Hepatocyte (in vitro differentiated cells): ENCODE results near the gene DYNLL1. TPM values are rescaled to one million over a fixed set of nuclear protein-coding genes. Genes with fewer than 3 reads are reported as not detected.

Experiments used
- DNase-seq: peaks from one replicate; pipeline ENCODE4 v3.0.0-alpha.2; 2016; ENCODE audit warnings: low spot score
- H2AFZ ChIP-seq: fragments of 200-600 bp; sonication (generic); 2 replicates; pipeline ENCODE4 v1.6.0; 2016; ENCODE audit warnings: antibody characterized with exemption, mild to moderate bottlenecking
- H3K27ac ChIP-seq: fragments of 200-600 bp; sonication (generic); 2 replicates; pipeline ENCODE4 v1.5.1; 2016; ENCODE audit warnings: mild to moderate bottlenecking
- H3K27me3 ChIP-seq: fragments of 200-600 bp; sonication (generic); 2 replicates; pipeline ENCODE4 v1.6.1; 2016
- H3K36me3 ChIP-seq: fragments of 200-600 bp; sonication (generic); replicated peaks from 2 replicates; pipeline ENCODE4 v1.5.1; 2016; ENCODE audit warnings: low read depth; ENCODE audit not compliant: insufficient read depth
- H3K4me1 ChIP-seq: fragments of 200-600 bp; sonication (generic); 2 replicates; pipeline ENCODE4 v1.5.1; 2016; ENCODE audit warnings: mild to moderate bottlenecking, moderate library complexity; ENCODE audit not compliant: insufficient read depth
- H3K4me2 ChIP-seq: fragments of 200-600 bp; sonication (generic); 2 replicates; pipeline ENCODE4 v1.6.0; 2016
- H3K4me3 ChIP-seq: fragments of 200-600 bp; sonication (generic); 2 replicates; pipeline ENCODE4 v1.5.1; 2016; ENCODE audit warnings: mild to moderate bottlenecking
- H3K79me2 ChIP-seq: fragments of 200-600 bp; sonication (generic); 2 replicates; pipeline ENCODE4 v1.6.0; 2017; ENCODE audit warnings: mild to moderate bottlenecking
- H3K9me2 ChIP-seq: fragments of 200-600 bp; sonication (generic); replicated peaks from 2 replicates; pipeline ENCODE4 v1.6.0; 2017; ENCODE audit warnings: mild to moderate bottlenecking; ENCODE audit not compliant: insufficient read depth
- H3K9me3 ChIP-seq: fragments of 200-600 bp; sonication (generic); 2 replicates; pipeline ENCODE4 v1.5.1; 2016; ENCODE audit warnings: low read depth, mild to moderate bottlenecking
- H4K20me1 ChIP-seq: fragments of 200-600 bp; sonication (generic); 2 replicates; pipeline ENCODE4 v1.6.0; 2016; ENCODE audit warnings: mild to moderate bottlenecking; ENCODE audit not compliant: insufficient read depth, poor library complexity, severe bottlenecking
- EZH2 ChIP-seq: fragments of 200-600 bp; sonication (generic); IDR thresholded peaks from 2 replicates; pipeline ENCODE4 v1.6.1; 2016; ENCODE audit warnings: antibody characterized with exemption, mild to moderate bottlenecking, borderline replicate concordance
- EZH2phosphoT487 ChIP-seq: fragments of 200-600 bp; sonication (generic); IDR thresholded peaks from one replicate; pipeline ENCODE4 v1.6.1; 2018; ENCODE audit warnings: antibody characterized with exemption, mild to moderate bottlenecking, low read depth, moderate library complexity; ENCODE audit not compliant: unreplicated experiment, severe bottlenecking
- WGBS: methylation state at CpG from one replicate; pipeline ENCODE4 v1.1.6; 2016; ENCODE audit warnings: low lambda C conversion rate; ENCODE audit errors: missing lambda C conversion rate; 5-methylcytosine and 5-hydroxymethylcytosine counted together
- polyA plus RNA-seq: library from polyadenylated mRNA; unstranded; fragments of >200 nt; fragmentation: Nextera tagmentation; extraction: Ambion mirVana; gene quantifications from 2 replicates; pipeline ENCODE4 v1.2.1, GENCODE V29; 2016
- total RNA-seq: library from RNA; depleted of rRNA; stranded (reverse); fragments of >200 nt; gene quantifications from 2 replicates; pipeline ENCODE4 v1.2.3, GENCODE V29; 2014
- TF ChIP-seq, protein P1 (sequence below): fragments of 200-600 bp; sonication (generic); IDR thresholded peaks from 2 replicates; pipeline ENCODE4 v1.5.1; 2016; ENCODE audit warnings: antibody characterized with exemption, mild to moderate bottlenecking; ENCODE audit not compliant: poor library complexity

The DYNLL1 gene
- total and polyA plus RNA-seq, 2 experiments from 2014 or later: 383 to 641 TPM

DNA sequence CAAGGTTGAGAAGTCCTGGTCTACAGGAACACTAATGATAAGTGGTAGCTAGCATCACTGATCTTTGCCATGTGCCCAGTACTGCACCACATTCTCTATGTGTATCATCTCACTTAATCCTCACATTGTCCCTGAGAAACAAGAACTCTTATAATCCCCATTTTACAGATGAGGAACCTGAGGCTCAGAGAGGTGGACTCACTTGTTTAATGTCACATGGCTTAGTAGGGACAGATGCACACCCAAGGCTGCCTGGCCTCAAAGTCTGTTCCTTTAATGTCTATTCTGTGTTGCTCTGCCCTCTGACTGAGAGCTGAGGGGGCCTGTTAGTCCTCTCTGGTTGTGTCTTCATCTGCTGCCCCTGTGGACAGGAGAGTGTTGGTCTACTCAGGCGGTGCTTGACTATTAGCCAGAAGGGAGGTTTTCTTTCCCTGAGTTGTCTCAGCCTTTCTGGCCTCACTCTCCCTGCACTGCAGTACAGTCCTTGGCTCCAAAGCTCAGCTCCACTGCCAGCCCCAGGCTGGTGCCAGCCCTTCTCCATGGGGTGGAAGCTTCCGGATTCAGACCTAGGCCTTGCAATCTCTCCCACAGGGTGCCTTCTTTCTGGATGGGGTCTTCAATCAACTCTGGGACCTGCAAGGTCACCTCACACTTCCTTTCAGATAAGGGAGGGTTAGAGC, 4.9 kb upstream of the DYNLL1 start:
- H3K27me3 ChIP-seq: no peaks in the 10 kb centered on the region
- TF ChIP-seq, protein P1, sequence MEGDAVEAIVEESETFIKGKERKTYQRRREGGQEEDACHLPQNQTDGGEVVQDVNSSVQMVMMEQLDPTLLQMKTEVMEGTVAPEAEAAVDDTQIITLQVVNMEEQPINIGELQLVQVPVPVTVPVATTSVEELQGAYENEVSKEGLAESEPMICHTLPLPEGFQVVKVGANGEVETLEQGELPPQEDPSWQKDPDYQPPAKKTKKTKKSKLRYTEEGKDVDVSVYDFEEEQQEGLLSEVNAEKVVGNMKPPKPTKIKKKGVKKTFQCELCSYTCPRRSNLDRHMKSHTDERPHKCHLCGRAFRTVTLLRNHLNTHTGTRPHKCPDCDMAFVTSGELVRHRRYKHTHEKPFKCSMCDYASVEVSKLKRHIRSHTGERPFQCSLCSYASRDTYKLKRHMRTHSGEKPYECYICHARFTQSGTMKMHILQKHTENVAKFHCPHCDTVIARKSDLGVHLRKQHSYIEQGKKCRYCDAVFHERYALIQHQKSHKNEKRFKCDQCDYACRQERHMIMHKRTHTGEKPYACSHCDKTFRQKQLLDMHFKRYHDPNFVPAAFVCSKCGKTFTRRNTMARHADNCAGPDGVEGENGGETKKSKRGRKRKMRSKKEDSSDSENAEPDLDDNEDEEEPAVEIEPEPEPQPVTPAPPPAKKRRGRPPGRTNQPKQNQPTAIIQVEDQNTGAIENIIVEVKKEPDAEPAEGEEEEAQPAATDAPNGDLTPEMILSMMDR: no peak
- TF ChIP-seq EZH2phosphoT487: no peak
- no peak for TF ChIP-seq EZH2
- peaks cover 7% of the 10 kb centered on the region for H3K4me1 ChIP-seq
- H3K9me3 ChIP-seq: no peaks in the 10 kb centered on the region
- H3K4me2 ChIP-seq: no peak overlapping the region
- H4K20me1 ChIP-seq: no peaks in the 10 kb centered on the region
- WGBS: 97% methylated on average over 2 of the region's 2 CpGs
- no peak overlapping the region for H2AFZ ChIP-seq
- no peak overlapping the region for H3K27ac ChIP-seq
- no peak overlapping the region for H3K4me3 ChIP-seq
- peaks cover 24% of the 10 kb centered on the region for H3K79me2 ChIP-seq
- no peak for DNase-seq
- H3K9me2 ChIP-seq: no peaks in the 10 kb centered on the region
- no peaks in the 10 kb centered on the region for H3K36me3 ChIP-seq

DNA sequence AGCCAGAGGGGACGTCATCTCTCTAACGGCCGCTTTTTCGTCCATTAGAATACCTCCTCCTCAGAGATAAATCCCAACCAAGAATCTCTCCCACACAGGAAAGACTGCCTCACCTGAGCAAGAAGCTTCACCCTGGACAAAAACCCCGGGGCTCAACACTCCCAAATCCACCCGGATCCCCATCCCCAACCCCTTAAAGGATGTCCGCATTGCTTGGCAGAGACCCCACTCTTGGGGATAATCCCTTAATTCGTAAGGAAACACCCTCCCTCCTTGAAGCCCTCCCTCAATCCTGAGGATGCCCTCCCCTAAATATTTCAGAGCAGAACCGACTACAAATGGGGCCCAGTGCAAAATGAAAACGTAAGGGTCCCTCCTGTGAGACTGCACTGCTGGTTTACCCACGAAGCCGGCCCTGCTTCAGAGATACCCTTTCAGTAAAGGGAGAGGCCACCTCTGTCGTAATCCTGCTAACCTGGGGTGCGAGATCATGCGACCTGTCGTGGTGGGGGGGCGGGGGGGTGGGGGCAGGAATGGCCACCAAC, 655 bp upstream of the DYNLL1 start:
- Histone ChIP-seq H3K4me2 (peak overlapping the region; percentile 78), H3K36me3 (no peaks in the 10 kb centered on the region), H3K79me2 (peaks cover 56% of the 10 kb centered on the region), H3K9me2 (no peaks in the 10 kb centered on the region), H3K4me1 (peaks cover 14% of the 10 kb centered on the region), H3K9me3 (no peaks in the 10 kb centered on the region), H4K20me1 (peaks cover 19% of the 10 kb centered on the region), H3K27me3 (no peaks in the 10 kb centered on the region), H2AFZ (peak overlapping the region; percentile 42), H3K27ac (peak overlapping the region; percentile 57), H3K4me3 (peak overlapping the region; percentile 9)
- no peak for DNase-seq
- TF ChIP-seq, protein P1: no peak
- TF ChIP-seq EZH2phosphoT487 (no peak), EZH2 (no peak)
- 11% methylated on average over 15 of the region's 17 CpGs for WGBS

DNA sequence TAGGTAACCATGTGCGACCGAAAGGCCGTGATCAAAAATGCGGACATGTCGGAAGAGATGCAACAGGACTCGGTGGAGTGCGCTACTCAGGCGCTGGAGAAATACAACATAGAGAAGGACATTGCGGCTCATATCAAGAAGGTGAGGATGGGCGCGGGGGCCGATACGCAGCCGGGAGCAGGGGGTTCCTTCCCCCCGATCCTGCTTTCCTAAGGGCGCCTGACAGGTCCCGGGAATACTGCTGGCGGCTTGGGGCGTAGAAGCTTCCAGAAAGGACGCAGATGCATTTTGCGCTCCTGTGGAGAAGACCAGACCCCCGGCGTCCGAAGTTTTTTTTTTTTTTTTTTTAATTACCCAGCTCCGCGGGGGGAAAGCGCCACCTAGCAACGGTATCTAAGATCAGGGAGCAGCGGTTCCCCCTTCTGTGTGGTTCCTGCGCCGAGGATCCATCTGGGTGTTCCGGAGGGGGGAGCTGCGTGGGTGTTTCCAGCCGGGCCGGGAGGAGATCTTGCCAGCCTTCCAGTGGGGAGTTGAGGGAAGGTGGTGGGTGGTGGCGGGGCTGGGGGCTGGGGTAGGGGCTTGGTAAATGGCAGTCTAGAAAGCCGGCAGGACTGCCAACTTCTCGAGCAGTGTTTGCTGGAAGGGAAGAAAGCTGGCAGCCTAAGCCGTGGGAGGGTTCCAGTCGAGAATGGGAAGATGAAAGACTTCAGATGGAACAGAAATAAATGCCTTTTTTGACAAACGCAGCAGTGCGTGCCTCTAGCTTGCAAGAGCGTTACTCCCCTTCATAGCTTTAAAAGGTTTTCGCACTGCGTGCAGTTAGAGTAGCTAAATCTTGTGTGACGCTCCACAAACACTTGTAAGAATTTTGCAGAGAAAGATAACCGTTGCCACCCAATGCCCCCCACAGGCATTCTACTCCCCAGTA, 764 bp downstream of the DYNLL1 start:
- H3K79me2 ChIP-seq: peaks cover 56% of the 10 kb centered on the region
- peak overlapping the region; percentile 43 for H2AFZ ChIP-seq
- 1% methylated on average over 45 of the region's 47 CpGs for WGBS
- peaks cover 14% of the 10 kb centered on the region for H3K4me1 ChIP-seq
- no peaks in the 10 kb centered on the region for H3K9me2 ChIP-seq
- no peaks in the 10 kb centered on the region for H3K27me3 ChIP-seq
- H4K20me1 ChIP-seq: peaks cover 19% of the 10 kb centered on the region
- no peaks in the 10 kb centered on the region for H3K9me3 ChIP-seq
- peak overlapping the region; percentile 91 for H3K4me3 ChIP-seq
- H3K27ac ChIP-seq: peak overlapping the region; percentile 58
- peak; percentile 76 for DNase-seq
- TF ChIP-seq EZH2 (no peak), EZH2phosphoT487 (no peak)
- TF ChIP-seq, protein P1: peak; percentile 22
- H3K4me2 ChIP-seq: peak overlapping the region; percentile 94
- no peaks in the 10 kb centered on the region for H3K36me3 ChIP-seq
